Measurements from ENCODE around the gene IDH3B. TPM values are rescaled to one million over a fixed set of nuclear protein-coding genes. Genes with fewer than 3 reads are reported as not detected.
"Not testable (repeated sequence)": the region's sequence is repeated elsewhere in the genome, so short reads cannot be mapped to it uniquely, and the experiment has no call there.

IDH3B gene
- total RNA-seq, 1 donor from 2014 or later, result 67.0 TPM

- ATAC-seq; intact Hi-C loops (cut with DNase I); DNase-seq (ENCODE audit: low spot score): not testable (repeated sequence)
These were observed 32.0 kb upstream of the IDH3B start for GRCh38 chr20:2695984-2696525.

- no peak for ATAC-seq
- DNase-seq (ENCODE audit: low spot score), result no peak
- intact Hi-C loops (cut with DNase I), result no loop called here
These were observed 31.4 kb upstream of the IDH3B start for GRCh38 chr20:2695206-2695983.

- ATAC-seq (no peak), DNase-seq (ENCODE audit: low spot score) (no peak)
- intact Hi-C loops (cut with DNase I), result no loop called here
These were observed 30.5 kb upstream of the IDH3B start for GRCh38 chr20:2694519-2694918.

- ATAC-seq (no peak), DNase-seq (ENCODE audit: low spot score) (no peak)
- intact Hi-C loops (cut with DNase I), result no loop called here
These were observed 30.0 kb upstream of the IDH3B start for GRCh38 chr20:2694008-2694471.

- ATAC-seq (peak; percentile 31), DNase-seq (ENCODE audit: low spot score) (no peak)
- intact Hi-C loops (cut with DNase I), result no loop called here
These were observed 29.4 kb upstream of the IDH3B start for GRCh38 chr20:2693286-2694007.

- ATAC-seq (no peak), DNase-seq (ENCODE audit: low spot score) (no peak)
- intact Hi-C loops (cut with DNase I), result no loop called here
These were observed 28.9 kb upstream of the IDH3B start for GRCh38 chr20:2692886-2693285.

GRCh38 chr20:2692036-2692885 lies 28.2 kb upstream of the IDH3B start, which contains the start of gene EBF4:
TSS of gene EBF4 (plus strand) at chr20:2692780. CDS start at chr20:2693646, 866 bp downstream.
- ATAC-seq, result peak; percentile 69
- intact Hi-C loops (cut with DNase I), result no loop called here
- peak; percentile 67 for DNase-seq (ENCODE audit: low spot score)

GRCh38 chr20:2691663-2692035 lies 27.6 kb upstream of the IDH3B start:
- DNase-seq (ENCODE audit: low spot score), result no peak
- peak; percentile 4 for ATAC-seq
- intact Hi-C loops (cut with DNase I), result no loop called here

- intact Hi-C loops (cut with DNase I), result no loop called here
- no peak for ATAC-seq
These were observed 27.1 kb upstream of the IDH3B start for GRCh38 chr20:2691127-2691526.

GRCh38 chr20:2690718-2691117 lies 26.7 kb upstream of the IDH3B start:
- DNase-seq (ENCODE audit: low spot score) (no peak), ATAC-seq (no peak)
- intact Hi-C loops (cut with DNase I), result no loop called here

More at GRCh38 chr20:2691127-2691526, 27.1 kb upstream of the IDH3B start:
- DNase-seq (ENCODE audit: low spot score), result no peak

- DNase-seq (ENCODE audit: low spot score) (no peak), ATAC-seq (no peak)
- intact Hi-C loops (cut with DNase I), result no loop called here
These were observed 26.2 kb upstream of the IDH3B start for GRCh38 chr20:2690213-2690612.

- ATAC-seq (no peak), DNase-seq (ENCODE audit: low spot score) (no peak)
- intact Hi-C loops (cut with DNase I), result no loop called here
These were observed 24.1 kb upstream of the IDH3B start for GRCh38 chr20:2688041-2688591.

- DNase-seq (ENCODE audit: low spot score) (no peak), ATAC-seq (no peak)
- intact Hi-C loops (cut with DNase I), result no loop called here
These were observed 23.5 kb upstream of the IDH3B start for GRCh38 chr20:2687514-2687913.

- DNase-seq (ENCODE audit: low spot score); ATAC-seq; intact Hi-C loops (cut with DNase I): not testable (repeated sequence)
These were observed 20.8 kb upstream of the IDH3B start for GRCh38 chr20:2684817-2685216.

GRCh38 chr20:2682040-2682439 lies 18.0 kb upstream of the IDH3B start:
- DNase-seq (ENCODE audit: low spot score); ATAC-seq; intact Hi-C loops (cut with DNase I): not testable (repeated sequence)

- DNase-seq (ENCODE audit: low spot score), result no peak
- intact Hi-C loops (cut with DNase I), result no loop called here
- ATAC-seq, result no peak
These were observed 16.0 kb upstream of the IDH3B start for GRCh38 chr20:2680046-2680445.

- ATAC-seq (no peak), DNase-seq (ENCODE audit: low spot score) (peak; percentile 39)
- intact Hi-C loops (cut with DNase I), result no loop called here
These were observed 9.4 kb upstream of the IDH3B start for GRCh38 chr20:2673453-2673852.

GRCh38 chr20:2672446-2672845 lies 8.4 kb upstream of the IDH3B start:
- intact Hi-C loops (cut with DNase I), result no loop called here
- ATAC-seq (no peak), DNase-seq (ENCODE audit: low spot score) (no peak)

- intact Hi-C loops (cut with DNase I), result no loop called here
- ATAC-seq, result no peak
- peak; percentile 26 for DNase-seq (ENCODE audit: low spot score)
These were observed 8.0 kb upstream of the IDH3B start for GRCh38 chr20:2671977-2672376.

All from sciatic nerve (tissue), 2 donors.